Activated CD8-positive, alpha-beta memory T cell treated with anti-CD3 and anti-CD28 coated beads, Interleukin-2, amount 10 ng/mL, durations not matched to agents 7 days and 5 days (primary cell): ENCODE measurements around the gene ADAMTS17. TPM values are rescaled to one million over a fixed set of nuclear protein-coding genes. Genes with fewer than 3 reads are reported as not detected.
"Not testable (repeated sequence)": the region's sequence is repeated elsewhere in the genome, so short reads cannot be mapped to it uniquely, and the experiment has no call there.

ENCODE experiments used
- ATAC-seq: fragments of 150-1000 bp; cut with Tn5 transposase; one replicate; pipeline ENCODE4 v1.10.0; 2021; ENCODE audit warnings: moderate library complexity
- CTCF ChIA-PET: fragments of 350-600 bp; sonication (Branson Sonifier 250); formaldehyde crosslinking; loops from one replicate; lab custom pipeline; 2021; ENCODE audit warnings: antibody characterized with exemption; lab: Charles Lee
- DNase-seq: peaks from one replicate; pipeline ENCODE4 v3.0.0-alpha.2; 2020
- H3K27ac Mint-ChIP-seq: one replicate; pipeline ENCODE4 v1.8.0; 2021; ENCODE audit warnings: mild to moderate bottlenecking, mixed read lengths
- H3K27me3 Mint-ChIP-seq: one replicate; pipeline ENCODE4 v1.8.0; 2021; ENCODE audit warnings: mixed read lengths
- H3K36me3 Mint-ChIP-seq: one replicate; pipeline ENCODE4 v1.8.0; 2021; ENCODE audit warnings: mild to moderate bottlenecking, mixed read lengths
- H3K4me1 Mint-ChIP-seq: one replicate; pipeline ENCODE4 v1.8.0; 2021; ENCODE audit warnings: mixed read lengths
- H3K4me3 Mint-ChIP-seq: one replicate; pipeline ENCODE4 v1.8.0; 2021; ENCODE audit warnings: mild to moderate bottlenecking, moderate library complexity, mixed read lengths
- H3K9me3 Mint-ChIP-seq: one replicate; pipeline ENCODE4 v1.8.0; 2022; ENCODE audit warnings: low read depth, mixed read lengths
- total RNA-seq, 2 experiments: library from RNA; stranded (reverse); gene quantifications; one replicate each; pipeline ENCODE4 v1.2.3, GENCODE V29; 2021

The ADAMTS17 gene
- total RNA-seq, 2 experiments from 2014 or later: 1.6 to 1.9 TPM

- Mint-ChIP-seq H3K4me3 (no peak overlapping the region), H3K4me1 (no peaks in the 10 kb centered on the region), H3K27me3 (no peaks in the 10 kb centered on the region), H3K9me3 (no peaks in the 10 kb centered on the region), H3K36me3 (no peaks in the 10 kb centered on the region), H3K27ac (no peak overlapping the region)
- DNase-seq (no peak), ATAC-seq (no peak)
- CTCF ChIA-PET: no interaction called here
Measured at GRCh38 chr15:99986297-99987118, 355.3 kb downstream of the ADAMTS17 start.

GRCh38 chr15:99985878-99986277 is 355.9 kb downstream of the ADAMTS17 start:
- no peaks in the 10 kb centered on the region for H3K36me3 Mint-ChIP-seq
- ATAC-seq (no peak), DNase-seq (no peak)
- no peaks in the 10 kb centered on the region for H3K27me3 Mint-ChIP-seq
- H3K4me3 Mint-ChIP-seq: no peak overlapping the region
- CTCF ChIA-PET: no interaction called here
- H3K4me1 Mint-ChIP-seq: no peaks in the 10 kb centered on the region
- H3K9me3 Mint-ChIP-seq: no peaks in the 10 kb centered on the region
- H3K27ac Mint-ChIP-seq: no peak overlapping the region

- no peaks in the 10 kb centered on the region for H3K36me3 Mint-ChIP-seq
- no peak overlapping the region for H3K27ac Mint-ChIP-seq
- CTCF ChIA-PET: no interaction called here
Measured at GRCh38 chr15:99984491-99985243, 357.1 kb downstream of the ADAMTS17 start.

GRCh38 chr15:99983886-99984286 is 357.9 kb downstream of the ADAMTS17 start:
- DNase-seq (no peak), ATAC-seq (no peak)
- Mint-ChIP-seq H3K4me3 (no peak overlapping the region), H3K9me3 (no peaks in the 10 kb centered on the region), H3K4me1 (no peaks in the 10 kb centered on the region), H3K27me3 (no peaks in the 10 kb centered on the region), H3K36me3 (no peaks in the 10 kb centered on the region), H3K27ac (no peak overlapping the region)
- CTCF ChIA-PET: no interaction called here

More at GRCh38 chr15:99984491-99985243, 357.1 kb downstream of the ADAMTS17 start:
- Mint-ChIP-seq H3K4me3 (no peak overlapping the region), H3K4me1 (no peaks in the 10 kb centered on the region), H3K27me3 (no peaks in the 10 kb centered on the region), H3K9me3 (no peaks in the 10 kb centered on the region)
- DNase-seq (no peak), ATAC-seq (no peak)

GRCh38 chr15:99983171-99983885 is 358.4 kb downstream of the ADAMTS17 start:
- H3K4me3 Mint-ChIP-seq: no peak overlapping the region
- DNase-seq: no peak
- ATAC-seq: no peak
- no peaks in the 10 kb centered on the region for H3K36me3 Mint-ChIP-seq
- CTCF ChIA-PET: no interaction called here
- H3K27ac Mint-ChIP-seq: no peak overlapping the region
- H3K9me3 Mint-ChIP-seq: no peaks in the 10 kb centered on the region
- no peaks in the 10 kb centered on the region for H3K27me3 Mint-ChIP-seq
- H3K4me1 Mint-ChIP-seq: no peaks in the 10 kb centered on the region

GRCh38 chr15:99982662-99983061 is 359.1 kb downstream of the ADAMTS17 start:
- Mint-ChIP-seq H3K4me1 (no peaks in the 10 kb centered on the region), H3K27me3 (no peaks in the 10 kb centered on the region), H3K9me3 (no peaks in the 10 kb centered on the region), H3K36me3 (no peaks in the 10 kb centered on the region), H3K4me3 (no peak overlapping the region), H3K27ac (no peak overlapping the region)
- CTCF ChIA-PET: no interaction called here
- ATAC-seq (no peak), DNase-seq (no peak)

GRCh38 chr15:99981839-99982658 is 359.7 kb downstream of the ADAMTS17 start:
- H3K36me3 Mint-ChIP-seq: no peaks in the 10 kb centered on the region
- no peak for DNase-seq
- no peaks in the 10 kb centered on the region for H3K4me1 Mint-ChIP-seq
- no peaks in the 10 kb centered on the region for H3K27me3 Mint-ChIP-seq
- H3K4me3 Mint-ChIP-seq: no peak overlapping the region
- no peak overlapping the region for H3K27ac Mint-ChIP-seq
- no peaks in the 10 kb centered on the region for H3K9me3 Mint-ChIP-seq
- CTCF ChIA-PET: interaction anchor here (1.0 kb wide), 1 partner anchor 53 kb away, joined by 3 read pairs; no protein-coding TSS in a partner anchor
- ATAC-seq: no peak

GRCh38 chr15:99981191-99981647 is 360.6 kb downstream of the ADAMTS17 start:
- DNase-seq (no peak), ATAC-seq (no peak)
- H3K27ac Mint-ChIP-seq: no peak overlapping the region
- H3K9me3 Mint-ChIP-seq: no peaks in the 10 kb centered on the region
- no peaks in the 10 kb centered on the region for H3K36me3 Mint-ChIP-seq
- H3K4me3 Mint-ChIP-seq: no peak overlapping the region
- H3K4me1 Mint-ChIP-seq: no peaks in the 10 kb centered on the region
- no peaks in the 10 kb centered on the region for H3K27me3 Mint-ChIP-seq
- CTCF ChIA-PET: interaction anchor here (1.0 kb wide), 1 partner anchor 53 kb away, joined by 3 read pairs; no protein-coding TSS in a partner anchor

- CTCF ChIA-PET: no interaction called here
- Mint-ChIP-seq H3K27me3 (no peaks in the 10 kb centered on the region), H3K4me3 (no peak overlapping the region), H3K4me1 (no peaks in the 10 kb centered on the region), H3K27ac (no peak overlapping the region), H3K36me3 (no peaks in the 10 kb centered on the region), H3K9me3 (no peaks in the 10 kb centered on the region)
- ATAC-seq: no peak
- DNase-seq: no peak
Measured at GRCh38 chr15:99980752-99981151, 361.0 kb downstream of the ADAMTS17 start.

- DNase-seq, CTCF ChIA-PET, H3K36me3 Mint-ChIP-seq, H3K4me1 Mint-ChIP-seq, H3K4me3 Mint-ChIP-seq, H3K27me3 Mint-ChIP-seq, H3K9me3 Mint-ChIP-seq, ATAC-seq, H3K27ac Mint-ChIP-seq: not testable (repeated sequence)
Measured at GRCh38 chr15:99979886-99980285, 361.9 kb downstream of the ADAMTS17 start.

GRCh38 chr15:99979371-99979770 is 362.4 kb downstream of the ADAMTS17 start:
- CTCF ChIA-PET: no interaction called here
- H3K27me3 Mint-ChIP-seq: no peaks in the 10 kb centered on the region

GRCh38 chr15:99978426-99978825 is 363.3 kb downstream of the ADAMTS17 start:
- Mint-ChIP-seq H3K9me3 (no peaks in the 10 kb centered on the region), H3K27me3 (no peaks in the 10 kb centered on the region), H3K4me3 (no peak overlapping the region), H3K27ac (no peak overlapping the region), H3K4me1 (no peaks in the 10 kb centered on the region), H3K36me3 (no peaks in the 10 kb centered on the region)
- CTCF ChIA-PET: no interaction called here
- no peak for ATAC-seq
- DNase-seq: no peak

More at GRCh38 chr15:99979371-99979770, 362.4 kb downstream of the ADAMTS17 start:
- DNase-seq (no peak), ATAC-seq (no peak)
- H3K27ac Mint-ChIP-seq: no peak overlapping the region
- no peaks in the 10 kb centered on the region for H3K4me1 Mint-ChIP-seq
- H3K9me3 Mint-ChIP-seq: no peaks in the 10 kb centered on the region
- H3K36me3 Mint-ChIP-seq: no peaks in the 10 kb centered on the region
- no peak overlapping the region for H3K4me3 Mint-ChIP-seq

GRCh38 chr15:99977929-99978328 is 363.8 kb downstream of the ADAMTS17 start:
- DNase-seq (no peak), ATAC-seq (no peak)
- Mint-ChIP-seq H3K36me3 (no peaks in the 10 kb centered on the region), H3K9me3 (no peaks in the 10 kb centered on the region), H3K4me3 (no peak overlapping the region), H3K4me1 (no peaks in the 10 kb centered on the region), H3K27ac (no peak overlapping the region), H3K27me3 (no peaks in the 10 kb centered on the region)
- CTCF ChIA-PET: no interaction called here
